ENCODE measurements around the gene TNFAIP8L1.

The TNFAIP8L1 gene

GRCh38 chr19:4613254-4613751 is 26.0 kb upstream of the TNFAIP8L1 start:
- DNase-seq, result no peak

DNA sequence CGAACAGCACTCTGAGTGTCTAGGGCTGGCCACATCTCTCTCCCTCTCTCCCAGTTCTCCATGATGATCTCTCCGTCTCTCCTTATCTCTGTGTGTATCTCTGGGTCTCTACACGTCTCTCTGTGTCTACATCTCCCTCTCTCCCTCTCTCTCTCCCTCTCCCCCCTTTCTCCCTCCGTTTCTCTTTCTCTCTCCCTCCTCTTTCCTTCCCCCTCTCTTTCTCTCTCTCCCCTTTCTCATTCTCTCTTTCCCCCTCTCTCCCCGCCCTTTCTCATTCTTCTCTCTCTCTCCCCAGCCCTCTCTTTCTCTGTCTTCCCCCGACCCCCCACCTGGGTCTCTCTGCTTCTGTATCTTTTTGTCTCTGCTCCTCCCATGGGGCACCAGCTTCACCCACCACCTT is 21.3 kb upstream of the TNFAIP8L1 start:
- no peak for DNase-seq

GRCh38 chr19:4619668-4620294 is 19.5 kb upstream of the TNFAIP8L1 start:
- DNase-seq, result no peak

DNA sequence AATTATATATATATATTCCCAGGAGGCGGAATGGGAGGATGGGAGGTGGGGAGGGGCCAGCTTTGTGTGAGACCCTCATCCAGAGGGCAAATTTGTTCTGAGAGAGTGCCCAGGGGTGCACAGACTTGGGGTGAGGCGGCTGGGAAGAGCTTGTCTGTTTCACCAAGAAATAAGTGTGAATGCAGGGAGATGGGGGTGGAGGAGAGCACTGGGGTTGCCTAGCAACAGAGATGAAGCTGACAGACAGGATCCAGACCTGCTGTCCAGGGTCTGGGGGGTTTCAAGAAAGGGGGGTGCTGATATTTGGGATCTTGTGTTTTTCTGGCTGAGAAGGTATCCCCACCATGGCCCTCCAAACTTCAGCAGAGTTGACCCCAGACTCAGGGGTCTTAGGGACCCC is 18.6 kb upstream of the TNFAIP8L1 start:
- no peak for DNase-seq

- no peak for DNase-seq
Observed at GRCh38 chr19:4622695-4623421, 16.5 kb upstream of the TNFAIP8L1 start.

DNA sequence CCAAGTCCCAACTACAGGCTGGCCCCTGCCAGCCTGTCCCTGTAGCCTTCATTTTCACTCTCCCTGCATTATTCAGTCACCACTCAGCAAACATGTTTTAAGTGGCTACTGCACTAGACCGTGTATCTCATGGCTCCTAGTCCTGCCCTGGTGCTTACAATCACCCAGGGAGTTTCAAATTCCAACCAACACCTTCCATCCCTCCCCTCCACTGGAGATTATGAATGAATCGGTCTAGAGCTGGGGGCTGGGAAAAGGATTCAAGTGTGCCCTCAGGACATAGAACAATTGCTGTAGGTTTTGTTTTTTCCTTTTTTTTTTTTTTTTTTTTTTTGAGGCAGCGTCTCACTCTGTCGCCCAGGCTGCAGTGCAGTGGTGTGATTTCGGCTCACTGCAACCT is 15.0 kb upstream of the TNFAIP8L1 start:
- DNase-seq, result no peak

GRCh38 chr19:4624733-4625362 is 14.5 kb upstream of the TNFAIP8L1 start:
- no peak for DNase-seq

DNA sequence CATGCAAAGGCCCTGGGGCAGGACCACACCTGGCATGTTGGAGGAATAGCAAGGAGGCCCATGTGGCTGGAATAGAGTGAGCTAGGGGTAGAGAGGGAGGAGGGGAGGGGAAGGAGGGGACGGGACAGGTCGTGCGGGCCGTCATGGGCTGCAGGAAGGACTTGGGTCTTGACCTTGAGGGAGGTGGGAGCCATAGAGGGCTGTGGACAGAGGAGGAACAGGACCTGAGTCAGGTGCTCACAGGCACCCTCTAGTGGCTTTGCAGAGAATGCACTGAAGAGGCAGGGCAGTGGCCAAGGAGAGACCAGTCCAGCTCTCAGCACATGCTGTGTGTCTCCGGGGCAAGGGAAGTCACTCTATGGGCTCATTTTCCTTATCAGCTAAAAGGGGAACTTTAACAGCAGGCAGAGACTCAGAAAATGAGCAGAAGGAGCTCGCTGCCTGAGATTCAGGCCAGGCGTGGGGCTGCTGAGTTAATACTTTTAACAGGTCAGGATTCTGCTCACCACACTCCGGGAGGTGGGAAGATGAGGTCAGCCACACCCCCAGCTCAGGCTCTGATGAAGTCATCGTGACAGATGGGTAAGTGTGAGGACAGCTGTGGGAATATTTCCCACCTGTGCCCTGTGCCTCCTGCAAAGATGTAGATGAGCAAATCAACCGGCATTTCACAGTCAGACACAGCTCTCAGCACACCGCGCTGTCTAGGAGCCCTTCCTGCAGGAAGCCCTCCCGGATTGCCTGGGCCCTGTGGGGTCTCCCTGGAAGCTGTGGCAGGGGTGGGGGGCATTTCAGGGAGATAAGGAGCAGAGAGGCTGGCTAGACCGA is 6.0 kb upstream of the TNFAIP8L1 start:
- DNase-seq, result peak; percentile 62 to 80

GRCh38 chr19:4635754-4636116 is 3.6 kb upstream of the TNFAIP8L1 start:
- DNase-seq, result no peak

DNA sequence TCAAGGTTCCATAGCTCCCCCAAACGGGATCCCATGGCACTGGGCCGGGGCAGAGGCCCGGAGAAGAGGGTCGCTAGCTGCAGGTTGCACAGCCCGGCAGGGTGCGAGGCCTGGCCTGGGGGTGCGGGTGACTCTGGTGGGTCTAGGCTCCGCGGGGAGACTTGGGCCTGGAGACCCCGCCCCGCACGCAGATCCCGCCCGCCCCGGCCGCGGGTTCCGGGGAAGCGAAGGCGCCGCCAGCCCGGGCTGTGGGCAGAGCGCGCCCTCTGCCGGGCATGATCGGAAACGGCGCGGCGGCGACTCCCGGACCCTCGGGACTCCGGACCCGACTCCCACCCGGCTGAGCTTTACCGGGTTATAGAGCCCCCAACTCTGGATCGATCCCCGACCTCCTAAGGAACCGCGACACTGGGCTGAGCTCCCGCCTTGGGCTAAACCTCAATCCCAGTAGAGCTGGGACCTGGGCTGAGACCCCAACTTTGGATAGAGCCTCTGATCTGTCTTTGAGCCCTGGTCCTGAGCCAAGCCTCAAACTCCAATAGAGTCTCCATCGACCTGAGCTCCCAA is 3.1 kb upstream of the TNFAIP8L1 start:
- peak; percentile 73 to 77 for DNase-seq

GRCh38 chr19:4636761-4637160 is 2.6 kb upstream of the TNFAIP8L1 start:
- DNase-seq, result no peak

DNA sequence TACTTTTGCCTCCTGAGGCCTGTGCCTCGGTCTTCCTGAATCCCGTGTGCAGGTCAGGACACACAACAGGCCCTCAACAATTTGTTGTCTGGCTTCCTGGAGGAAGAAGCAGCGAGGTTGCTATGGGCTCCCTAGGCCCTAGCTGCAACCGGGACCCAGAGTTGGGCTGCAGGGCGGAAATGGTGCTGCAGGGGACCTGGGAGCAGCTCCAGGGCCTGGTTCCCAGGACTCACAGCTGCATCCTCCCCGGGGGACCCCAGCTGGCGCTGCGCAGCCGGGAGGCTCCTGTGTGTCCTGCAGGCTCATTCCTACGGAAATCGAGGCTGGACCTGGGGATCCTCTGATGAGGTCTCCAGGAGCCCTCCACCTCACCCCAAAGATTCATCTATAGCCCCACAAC is 999 bp upstream of the TNFAIP8L1 start:
- no peak for DNase-seq

- DNase-seq, result no peak
Observed at GRCh38 chr19:4639531-4640246, 373 bp downstream of the TNFAIP8L1 start.

GRCh38 chr19:4640247-4641000 is 1.1 kb downstream of the TNFAIP8L1 start:
- no peak for DNase-seq

DNA sequence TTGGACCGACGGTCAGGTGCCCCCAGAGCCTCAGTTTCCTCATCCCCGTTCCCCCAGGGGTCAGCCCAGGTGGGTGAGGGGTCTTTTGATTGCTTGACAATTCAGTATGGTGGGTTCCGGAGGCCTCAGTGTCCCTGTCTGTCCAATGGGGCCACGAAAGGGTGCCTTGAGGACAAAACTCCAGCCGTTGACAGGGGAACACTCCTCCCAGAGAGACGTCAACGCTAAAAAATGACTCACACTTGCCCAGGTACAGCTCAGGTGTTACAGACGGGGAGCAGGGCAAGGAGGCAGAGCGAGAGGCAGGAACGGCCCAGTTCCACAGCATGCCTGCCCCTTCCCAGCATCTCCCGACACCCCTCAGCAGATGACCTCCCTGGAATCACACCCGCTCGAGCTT is 1.8 kb downstream of the TNFAIP8L1 start:
- DNase-seq, result no peak

GRCh38 chr19:4642625-4643024 is 3.3 kb downstream of the TNFAIP8L1 start:
- no peak for DNase-seq

- DNase-seq, result no peak
Observed at GRCh38 chr19:4645718-4646117, 6.4 kb downstream of the TNFAIP8L1 start.

DNA sequence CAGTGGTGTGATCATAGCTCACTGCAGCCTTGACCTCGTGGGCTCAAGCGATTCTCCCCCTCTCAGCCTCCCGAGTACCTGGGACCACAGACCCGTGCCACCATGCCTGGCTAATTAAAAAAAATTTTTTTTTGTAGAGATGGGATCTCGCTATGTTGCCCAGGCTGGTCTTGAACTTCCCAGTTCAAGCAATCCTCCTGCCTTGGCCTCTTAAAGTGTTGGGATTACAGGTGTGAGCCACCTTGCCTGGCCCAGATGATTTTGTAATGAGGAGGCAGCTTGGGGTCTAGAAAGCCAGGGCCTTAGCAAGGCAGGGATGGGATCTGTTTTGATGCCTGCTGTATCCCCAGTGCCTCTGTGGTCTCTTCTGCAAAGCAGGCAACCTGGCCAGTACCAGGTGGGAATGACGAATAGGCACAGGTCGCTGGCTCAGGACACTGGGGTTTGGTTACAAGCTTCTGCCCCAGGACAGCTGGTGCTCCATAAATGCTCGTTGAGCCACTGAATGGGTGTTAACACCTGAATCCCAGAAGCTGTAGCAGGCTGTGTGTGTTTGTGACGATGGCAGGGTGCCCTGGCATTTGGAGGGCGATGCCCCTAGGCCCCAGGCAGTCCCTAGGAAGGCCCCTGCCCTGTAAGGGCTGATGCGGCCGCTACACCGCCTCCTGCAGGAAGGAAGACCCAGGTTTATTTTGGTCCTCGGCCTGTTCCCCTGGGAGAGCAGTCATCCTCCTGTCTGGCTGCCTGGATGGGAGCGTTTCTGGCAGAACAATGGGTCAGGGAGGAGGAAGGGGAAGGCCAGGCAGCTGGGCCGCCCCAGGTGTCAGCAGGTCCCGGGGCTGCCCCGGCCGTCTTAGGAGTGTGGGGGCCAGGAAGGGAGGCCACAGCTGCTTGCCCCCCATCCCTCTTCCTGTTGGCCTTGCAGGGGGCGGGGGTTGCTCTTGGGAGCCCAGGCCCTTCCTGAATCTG is 8.6 kb downstream of the TNFAIP8L1 start:
- DNase-seq, result no peak

DNA sequence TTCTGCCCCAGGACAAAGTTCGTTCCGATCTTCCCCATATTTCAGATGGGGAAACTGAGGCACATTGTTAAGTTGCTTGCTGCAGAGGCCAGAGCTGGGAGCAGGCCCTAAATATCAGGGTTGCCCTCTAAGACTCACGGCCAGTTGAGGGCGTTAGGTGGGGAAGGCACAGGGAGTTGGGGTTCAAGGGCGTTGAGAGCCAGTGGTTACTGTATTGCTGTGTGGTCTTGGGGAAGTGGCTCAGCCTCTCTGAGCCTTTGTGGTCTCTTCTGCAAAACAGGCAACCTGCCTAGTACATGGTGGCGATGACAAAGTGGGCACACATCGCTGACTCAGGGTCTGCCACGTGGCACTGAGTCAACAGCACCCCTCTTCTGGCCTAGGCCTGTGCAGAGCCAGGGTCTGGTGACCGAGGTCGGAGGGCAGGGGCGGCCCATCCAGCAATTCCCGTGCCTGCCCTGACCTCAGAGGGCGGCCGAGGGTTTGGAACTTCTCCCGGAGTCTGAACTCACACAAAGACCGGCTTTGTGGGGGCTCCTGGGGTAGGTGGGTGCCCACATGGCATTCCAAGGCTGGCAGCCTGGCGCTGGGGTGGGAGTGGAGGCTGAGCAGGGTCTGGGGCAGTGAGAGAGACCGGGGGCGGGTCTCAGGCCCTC is 10.2 kb downstream of the TNFAIP8L1 start:
- DNase-seq, result no peak

- DNase-seq, result no peak
Observed at GRCh38 chr19:4650159-4650558, 10.8 kb downstream of the TNFAIP8L1 start.
